ENCODE results near the gene HERC5.

DNA sequence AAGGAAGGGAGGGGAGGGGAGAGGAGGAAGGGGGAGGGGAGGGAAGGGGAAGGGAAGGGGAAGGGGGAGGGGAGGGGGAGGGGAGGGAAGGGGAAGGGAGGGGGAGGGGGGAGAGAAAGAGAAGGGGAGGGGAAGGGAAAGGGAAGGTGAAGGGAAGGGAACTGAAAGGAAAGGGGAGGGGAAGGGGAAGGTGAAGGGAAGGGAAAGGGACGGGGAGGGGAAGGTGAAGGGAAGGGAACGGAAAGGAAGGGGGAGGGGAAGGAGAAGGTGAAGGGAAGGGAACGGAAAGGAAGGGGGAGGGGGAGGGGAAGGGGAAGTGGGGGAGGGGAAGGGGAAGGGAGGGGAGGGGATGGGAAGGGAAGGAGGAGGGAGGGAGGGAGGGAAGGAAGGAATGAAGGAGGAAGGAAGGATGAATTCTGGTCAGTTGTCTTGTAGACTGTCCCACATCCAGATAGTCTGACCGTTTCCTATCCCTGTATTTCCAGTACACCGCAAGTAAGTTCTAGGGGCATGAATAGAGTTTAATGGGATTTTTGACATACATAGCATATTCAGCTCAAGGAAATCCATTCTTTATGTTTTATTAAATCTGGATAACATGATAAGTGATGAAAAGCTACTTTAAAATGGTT, 20.4 kb downstream of the HERC5 start:
- TF ChIP-seq, protein P1, sequence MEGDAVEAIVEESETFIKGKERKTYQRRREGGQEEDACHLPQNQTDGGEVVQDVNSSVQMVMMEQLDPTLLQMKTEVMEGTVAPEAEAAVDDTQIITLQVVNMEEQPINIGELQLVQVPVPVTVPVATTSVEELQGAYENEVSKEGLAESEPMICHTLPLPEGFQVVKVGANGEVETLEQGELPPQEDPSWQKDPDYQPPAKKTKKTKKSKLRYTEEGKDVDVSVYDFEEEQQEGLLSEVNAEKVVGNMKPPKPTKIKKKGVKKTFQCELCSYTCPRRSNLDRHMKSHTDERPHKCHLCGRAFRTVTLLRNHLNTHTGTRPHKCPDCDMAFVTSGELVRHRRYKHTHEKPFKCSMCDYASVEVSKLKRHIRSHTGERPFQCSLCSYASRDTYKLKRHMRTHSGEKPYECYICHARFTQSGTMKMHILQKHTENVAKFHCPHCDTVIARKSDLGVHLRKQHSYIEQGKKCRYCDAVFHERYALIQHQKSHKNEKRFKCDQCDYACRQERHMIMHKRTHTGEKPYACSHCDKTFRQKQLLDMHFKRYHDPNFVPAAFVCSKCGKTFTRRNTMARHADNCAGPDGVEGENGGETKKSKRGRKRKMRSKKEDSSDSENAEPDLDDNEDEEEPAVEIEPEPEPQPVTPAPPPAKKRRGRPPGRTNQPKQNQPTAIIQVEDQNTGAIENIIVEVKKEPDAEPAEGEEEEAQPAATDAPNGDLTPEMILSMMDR (IDR thresholded peaks at IDR 0.05), result no peak
- TF ChIP-seq POLR2A (IDR thresholded peaks at IDR 0.05), result no peak
- TF ChIP-seq EP300 (IDR thresholded peaks at IDR 0.05), result no peak
